Measurements from ENCODE around the gene NTN4.
"Not testable (repeated sequence)": the region's sequence is repeated elsewhere in the genome, so short reads cannot be mapped to it uniquely, and the experiment has no call there.

The NTN4 gene

DNA sequence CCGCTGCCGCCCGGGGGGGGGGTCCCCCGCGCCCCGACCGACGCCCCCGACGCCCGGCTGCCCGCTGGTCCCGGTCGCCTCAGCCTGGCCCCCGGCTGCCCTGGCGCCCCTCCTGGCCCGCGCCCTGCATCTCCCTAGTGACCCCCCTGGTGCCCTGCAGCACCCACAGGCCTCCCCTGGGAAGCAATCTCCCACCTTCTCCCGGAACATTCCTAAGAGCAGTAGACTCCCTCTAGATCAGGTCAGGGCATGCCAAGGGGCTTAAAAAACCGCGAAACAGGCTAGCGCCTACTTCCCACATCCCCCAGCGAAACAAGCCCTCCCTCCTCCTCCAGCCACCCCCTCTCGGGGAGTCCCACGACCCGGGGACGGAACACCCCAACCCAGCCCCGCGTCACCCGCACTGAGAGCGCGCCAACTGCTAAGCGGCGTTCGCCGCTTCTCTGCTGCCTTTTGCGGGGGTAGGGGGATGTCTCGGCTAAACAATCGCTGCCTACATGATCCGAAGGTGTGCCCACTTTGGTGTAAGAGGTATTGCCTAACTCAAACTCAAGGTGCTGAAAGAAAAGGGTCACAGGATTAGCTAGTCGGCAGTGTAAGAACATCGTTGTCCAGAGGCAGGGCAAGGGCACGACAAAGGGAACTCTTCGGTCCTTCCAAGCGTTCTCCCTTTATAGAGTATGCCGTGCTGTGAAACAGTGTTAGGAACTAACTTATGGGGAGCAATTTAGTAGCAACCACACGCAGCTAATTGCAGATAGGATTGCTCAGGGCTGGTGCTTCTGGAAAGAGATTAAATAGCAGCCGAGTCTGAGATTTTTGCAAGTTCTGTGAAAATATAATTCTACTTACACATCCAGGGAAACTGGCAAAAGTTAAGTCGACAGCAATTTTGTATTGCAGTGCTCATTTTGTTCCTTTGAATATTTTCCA, 619 bp upstream of the NTN4 start:
- H3K27ac ChIP-seq (ENCODE audit: low read length), result no peak overlapping the region
- no peak overlapping the region for H3K9ac ChIP-seq (ENCODE audit: low read length)
- H3K4me3 ChIP-seq (ENCODE audit: low read length), result peak overlapping the region; percentile 55
- H3K27me3 ChIP-seq (ENCODE audit: control insufficient read depth, insufficient read depth, low read length), result peaks cover 74% of the 10 kb centered on the region
- no peaks in the 10 kb centered on the region for H3K36me3 ChIP-seq (ENCODE audit: control insufficient read depth, low read depth, low read length)
- no peaks in the 10 kb centered on the region for H3K9me3 ChIP-seq (ENCODE audit: control insufficient read depth, low read depth, low read length)
- peaks cover 6% of the 10 kb centered on the region for H3K4me1 ChIP-seq (ENCODE audit: control insufficient read depth, low read depth, low read length)

DNA sequence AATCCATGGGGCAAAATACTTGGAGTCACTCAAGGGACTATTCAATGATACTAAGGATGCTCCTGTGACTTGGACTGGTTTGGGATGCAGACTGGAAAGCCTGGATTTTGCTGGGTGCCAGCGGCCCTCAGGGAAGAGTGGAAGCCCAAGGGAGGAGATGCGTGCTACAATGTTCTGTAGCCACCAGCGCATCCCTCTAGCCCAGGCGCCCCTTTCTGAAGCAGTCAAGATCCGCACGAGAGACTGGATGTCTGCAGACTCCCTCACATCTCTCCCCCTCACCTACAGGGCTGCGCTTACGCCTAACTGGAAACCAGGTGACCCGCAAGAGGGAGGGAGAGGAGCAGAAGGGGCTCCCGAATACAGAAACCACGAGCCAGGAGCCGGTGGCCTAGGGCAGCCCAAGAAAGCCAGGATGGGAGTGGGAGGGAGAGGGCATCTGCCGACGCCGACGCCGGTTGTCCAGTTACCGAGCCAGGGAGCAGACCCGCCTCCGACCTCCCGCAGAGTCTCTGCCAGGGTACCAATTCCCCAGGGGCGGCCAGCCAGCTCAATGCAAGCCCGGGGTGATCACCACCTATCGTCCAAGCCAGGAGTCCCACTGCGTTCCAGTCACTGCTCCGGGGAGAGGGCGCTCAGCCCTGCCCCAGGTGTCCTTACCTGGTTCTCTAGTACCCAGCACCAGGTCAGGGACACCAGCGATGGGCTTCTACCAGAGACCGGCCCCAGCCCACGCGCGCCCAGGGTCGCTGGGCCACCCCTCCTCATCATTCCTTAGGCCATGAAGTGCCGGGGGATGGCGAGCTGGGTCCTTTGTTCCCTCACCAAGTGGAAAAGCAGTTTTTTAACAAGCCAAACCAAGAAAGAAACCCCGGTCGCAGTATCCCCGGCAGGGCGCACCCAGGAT, 1.2 kb downstream of the NTN4 start:
- H3K36me3 ChIP-seq (ENCODE audit: control insufficient read depth, low read depth, low read length), result no peaks in the 10 kb centered on the region
- peaks cover 6% of the 10 kb centered on the region for H3K4me1 ChIP-seq (ENCODE audit: control insufficient read depth, low read depth, low read length)
- no peaks in the 10 kb centered on the region for H3K9me3 ChIP-seq (ENCODE audit: control insufficient read depth, low read depth, low read length)
- H3K27me3 ChIP-seq (ENCODE audit: control insufficient read depth, insufficient read depth, low read length), result peaks cover 74% of the 10 kb centered on the region
- H3K9ac ChIP-seq (ENCODE audit: low read length), result peak overlapping the region; percentile 49
- H3K4me3 ChIP-seq (ENCODE audit: low read length), result peak overlapping the region; percentile 84
- H3K27ac ChIP-seq (ENCODE audit: low read length), result no peak overlapping the region

GRCh38 chr12:95788637-95789036, 1.9 kb downstream of the NTN4 start:
- H3K9ac ChIP-seq (ENCODE audit: low read length), result no peak overlapping the region
- H3K4me3 ChIP-seq (ENCODE audit: low read length), result no peak overlapping the region
- peaks cover 6% of the 10 kb centered on the region for H3K4me1 ChIP-seq (ENCODE audit: control insufficient read depth, low read depth, low read length)
- H3K27me3 ChIP-seq (ENCODE audit: control insufficient read depth, insufficient read depth, low read length), result peaks cover 69% of the 10 kb centered on the region
- H3K27ac ChIP-seq (ENCODE audit: low read length), result no peak overlapping the region
- no peaks in the 10 kb centered on the region for H3K9me3 ChIP-seq (ENCODE audit: control insufficient read depth, low read depth, low read length)
- no peaks in the 10 kb centered on the region for H3K36me3 ChIP-seq (ENCODE audit: control insufficient read depth, low read depth, low read length)

GRCh38 chr12:95787274-95787818, 3.2 kb downstream of the NTN4 start:
- H3K4me3 ChIP-seq (ENCODE audit: low read length), result no peak overlapping the region
- peaks cover 6% of the 10 kb centered on the region for H3K4me1 ChIP-seq (ENCODE audit: control insufficient read depth, low read depth, low read length)
- no peaks in the 10 kb centered on the region for H3K36me3 ChIP-seq (ENCODE audit: control insufficient read depth, low read depth, low read length)
- H3K27ac ChIP-seq (ENCODE audit: low read length), result no peak overlapping the region
- peaks cover 57% of the 10 kb centered on the region for H3K27me3 ChIP-seq (ENCODE audit: control insufficient read depth, insufficient read depth, low read length)
- H3K9ac ChIP-seq (ENCODE audit: low read length), result no peak overlapping the region
- no peaks in the 10 kb centered on the region for H3K9me3 ChIP-seq (ENCODE audit: control insufficient read depth, low read depth, low read length)

GRCh38 chr12:95784915-95785314, 5.6 kb downstream of the NTN4 start:
- Histone ChIP-seq H3K36me3 (ENCODE audit: control insufficient read depth, low read depth, low read length) (no peaks in the 10 kb centered on the region), H3K4me1 (ENCODE audit: control insufficient read depth, low read depth, low read length) (peaks cover 6% of the 10 kb centered on the region), H3K27ac (ENCODE audit: low read length) (no peak overlapping the region), H3K27me3 (ENCODE audit: control insufficient read depth, insufficient read depth, low read length) (peaks cover 33% of the 10 kb centered on the region), H3K4me3 (ENCODE audit: low read length) (no peak overlapping the region), H3K9me3 (ENCODE audit: control insufficient read depth, low read depth, low read length) (no peaks in the 10 kb centered on the region), H3K9ac (ENCODE audit: low read length) (no peak overlapping the region)

GRCh38 chr12:95784286-95784685, 6.3 kb downstream of the NTN4 start:
- Histone ChIP-seq H3K9ac (ENCODE audit: low read length) (no peak overlapping the region), H3K36me3 (ENCODE audit: control insufficient read depth, low read depth, low read length) (no peaks in the 10 kb centered on the region), H3K9me3 (ENCODE audit: control insufficient read depth, low read depth, low read length) (no peaks in the 10 kb centered on the region), H3K4me3 (ENCODE audit: low read length) (no peak overlapping the region), H3K27ac (ENCODE audit: low read length) (no peak overlapping the region), H3K27me3 (ENCODE audit: control insufficient read depth, insufficient read depth, low read length) (peaks cover 26% of the 10 kb centered on the region), H3K4me1 (ENCODE audit: control insufficient read depth, low read depth, low read length) (peaks cover 5% of the 10 kb centered on the region)

GRCh38 chr12:95775466-95775865, 15.1 kb downstream of the NTN4 start:
- not testable (repeated sequence) for H3K4me1 ChIP-seq (ENCODE audit: control insufficient read depth, low read depth, low read length); H3K27me3 ChIP-seq (ENCODE audit: control insufficient read depth, insufficient read depth, low read length); H3K4me3 ChIP-seq (ENCODE audit: low read length); H3K9ac ChIP-seq (ENCODE audit: low read length); H3K36me3 ChIP-seq (ENCODE audit: control insufficient read depth, low read depth, low read length); H3K9me3 ChIP-seq (ENCODE audit: control insufficient read depth, low read depth, low read length); H3K27ac ChIP-seq (ENCODE audit: low read length)

GRCh38 chr12:95774311-95775045, 16.1 kb downstream of the NTN4 start:
- Histone ChIP-seq H3K36me3 (ENCODE audit: control insufficient read depth, low read depth, low read length) (no peaks in the 10 kb centered on the region), H3K9me3 (ENCODE audit: control insufficient read depth, low read depth, low read length) (peaks cover 5% of the 10 kb centered on the region), H3K4me3 (ENCODE audit: low read length) (no peak overlapping the region), H3K27ac (ENCODE audit: low read length) (no peak overlapping the region), H3K27me3 (ENCODE audit: control insufficient read depth, insufficient read depth, low read length) (no peaks in the 10 kb centered on the region), H3K4me1 (ENCODE audit: control insufficient read depth, low read depth, low read length) (no peaks in the 10 kb centered on the region), H3K9ac (ENCODE audit: low read length) (no peak overlapping the region)

GRCh38 chr12:95773320-95773719, 17.2 kb downstream of the NTN4 start:
- Histone ChIP-seq H3K9me3 (ENCODE audit: control insufficient read depth, low read depth, low read length) (peaks cover 5% of the 10 kb centered on the region), H3K36me3 (ENCODE audit: control insufficient read depth, low read depth, low read length) (no peaks in the 10 kb centered on the region), H3K4me1 (ENCODE audit: control insufficient read depth, low read depth, low read length) (peaks cover 3% of the 10 kb centered on the region), H3K4me3 (ENCODE audit: low read length) (no peak overlapping the region), H3K9ac (ENCODE audit: low read length) (no peak overlapping the region), H3K27me3 (ENCODE audit: control insufficient read depth, insufficient read depth, low read length) (no peaks in the 10 kb centered on the region), H3K27ac (ENCODE audit: low read length) (no peak overlapping the region)

DNA sequence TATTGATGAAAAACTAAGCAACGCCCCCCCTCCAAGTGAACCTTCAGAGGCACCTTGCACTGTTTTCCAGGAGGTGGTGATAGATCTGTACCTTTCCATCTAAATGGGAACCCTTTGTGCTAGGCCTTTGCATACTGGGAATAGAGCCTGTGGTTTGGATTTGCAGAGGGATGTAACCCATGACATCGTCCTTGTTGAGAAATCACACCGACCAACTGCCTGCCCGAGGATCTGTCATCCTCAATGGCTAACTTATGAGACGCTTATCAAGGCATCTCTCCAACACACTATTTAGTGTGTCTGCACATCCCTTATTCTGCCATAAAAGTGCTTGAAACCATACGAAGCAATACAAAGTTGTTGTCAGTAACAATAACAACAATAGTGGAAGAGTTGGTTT, 22.9 kb downstream of the NTN4 start:
- no peak overlapping the region for H3K27ac ChIP-seq (ENCODE audit: low read length)
- H3K36me3 ChIP-seq (ENCODE audit: control insufficient read depth, low read depth, low read length), result no peaks in the 10 kb centered on the region
- no peak overlapping the region for H3K4me3 ChIP-seq (ENCODE audit: low read length)
- no peaks in the 10 kb centered on the region for H3K27me3 ChIP-seq (ENCODE audit: control insufficient read depth, insufficient read depth, low read length)
- no peak overlapping the region for H3K9ac ChIP-seq (ENCODE audit: low read length)
- H3K9me3 ChIP-seq (ENCODE audit: control insufficient read depth, low read depth, low read length), result no peaks in the 10 kb centered on the region
- peaks cover 3% of the 10 kb centered on the region for H3K4me1 ChIP-seq (ENCODE audit: control insufficient read depth, low read depth, low read length)
